ENCODE measurements around the gene ZNF625.
A peak's percentile ranks its signal among the peaks of the same experiment; 100 is the strongest.
"Not testable (repeated sequence)": the region's sequence is repeated elsewhere in the genome, so short reads cannot be mapped to it uniquely, and the experiment has no call there.

Gene ZNF625

DNA sequence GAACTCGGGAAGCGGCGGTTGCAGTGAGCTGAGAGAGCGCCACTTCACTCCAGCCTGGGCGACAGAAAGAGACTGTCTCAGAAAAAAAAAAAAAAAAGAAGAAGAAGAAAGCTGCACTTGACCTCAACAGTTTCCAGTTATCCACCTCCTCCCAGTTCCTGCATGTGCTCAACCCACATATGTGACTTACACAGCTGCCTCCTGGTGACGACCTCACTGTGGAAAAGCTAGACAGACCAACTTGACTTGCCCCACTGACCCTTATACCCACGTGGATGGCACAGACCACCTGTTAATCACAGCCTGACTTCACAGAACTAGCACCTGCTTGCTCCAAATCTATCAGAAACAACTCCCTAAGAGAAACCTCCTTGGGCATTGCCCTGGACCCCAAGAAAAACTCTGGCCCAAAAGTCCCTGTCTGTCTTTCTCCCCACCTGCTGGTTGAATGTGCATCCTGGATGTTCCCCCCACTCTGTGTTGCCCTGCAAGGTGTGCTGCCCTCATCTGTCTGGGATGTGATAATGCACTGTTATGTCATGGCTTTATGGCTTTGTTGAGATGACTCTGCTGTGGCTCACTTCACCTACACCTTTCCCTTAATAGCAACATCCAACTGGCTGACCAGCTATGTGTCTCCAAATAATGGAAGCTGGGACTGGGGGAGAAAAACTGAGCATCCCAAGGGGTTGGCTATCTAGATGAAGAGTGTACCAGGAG is 19.2 kb downstream of the ZNF625 start:
- peak; percentile 72 for DNase-seq (ENCODE audit: low spot score)

DNA sequence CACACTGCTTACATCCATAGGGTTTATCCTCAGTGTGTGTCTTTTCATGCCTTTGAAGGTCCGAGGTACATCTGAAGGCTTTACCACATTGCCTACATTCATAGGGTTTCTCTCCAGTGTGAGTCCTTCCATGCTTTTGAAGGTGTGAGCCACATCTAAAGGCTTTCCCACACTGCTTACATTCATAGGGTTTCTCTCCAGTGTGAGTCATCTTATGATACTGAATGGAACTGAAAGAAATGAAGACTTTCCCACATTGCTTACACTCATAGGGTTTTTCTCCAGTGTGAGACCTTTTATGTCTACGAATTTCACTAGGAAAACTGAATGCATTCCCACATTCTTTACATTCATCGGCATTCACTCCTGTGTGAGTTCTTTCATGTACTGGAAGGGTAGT is 23.5 kb downstream of the ZNF625 start:
- no peak for DNase-seq (ENCODE audit: low spot score)

- DNase-seq (ENCODE audit: low spot score): peak; percentile 49
Observed at GRCh38 chr19:12126707-12127106, 29.8 kb downstream of the ZNF625 start.

GRCh38 chr19:12117201-12117970 is 39.1 kb downstream of the ZNF625 start:
- DNase-seq (ENCODE audit: low spot score): no peak

- no peak for DNase-seq (ENCODE audit: low spot score)
Observed at GRCh38 chr19:12113121-12113520, 43.4 kb downstream of the ZNF625 start.

GRCh38 chr19:12112701-12113100 is 43.8 kb downstream of the ZNF625 start:
- DNase-seq (ENCODE audit: low spot score): peak; percentile 12

- no peak for DNase-seq (ENCODE audit: low spot score)
Observed at GRCh38 chr19:12111943-12112637, 44.4 kb downstream of the ZNF625 start.

- DNase-seq (ENCODE audit: low spot score): peak; percentile 64
Observed at GRCh38 chr19:12111176-12111575, 45.4 kb downstream of the ZNF625 start.

DNA sequence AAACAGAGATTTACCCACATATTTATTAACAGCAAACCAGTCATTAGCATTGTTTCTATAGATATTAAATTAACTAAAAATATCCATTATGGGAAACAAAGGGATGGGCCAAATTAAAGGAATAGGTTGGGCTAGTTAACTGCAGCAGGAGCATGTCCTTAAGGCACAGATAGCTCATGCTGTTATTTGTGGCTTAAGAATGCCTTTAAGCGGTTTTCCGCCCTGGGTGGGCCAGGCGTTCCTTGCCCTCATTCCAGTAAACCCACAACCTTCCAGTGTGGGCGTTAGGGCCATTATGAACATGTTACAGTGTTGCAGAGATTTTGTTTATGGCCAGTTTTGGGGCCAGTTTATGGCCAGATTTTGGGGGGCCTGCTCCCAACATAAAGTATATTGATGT is 52.6 kb downstream of the ZNF625 start:
- DNase-seq (ENCODE audit: low spot score): not testable (repeated sequence)

DNA sequence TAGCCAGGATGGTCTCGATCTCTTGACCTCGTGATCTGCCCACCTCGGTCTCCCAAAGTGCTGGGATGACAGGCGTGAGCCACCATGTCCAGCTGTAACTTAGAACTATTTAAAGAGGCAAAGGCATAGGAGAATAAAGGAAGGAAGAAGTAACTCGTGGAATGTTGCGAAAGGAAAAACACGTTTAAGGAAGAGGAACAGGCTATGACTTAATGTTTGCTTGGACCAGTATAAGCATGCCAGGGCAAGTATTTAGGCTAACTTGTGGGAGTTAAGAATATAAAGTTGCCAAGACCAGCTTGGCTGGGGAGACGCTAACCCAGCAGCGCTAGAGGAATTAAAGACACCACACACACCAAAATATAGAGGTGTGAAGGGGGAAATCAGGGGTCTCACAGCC is 58.5 kb downstream of the ZNF625 start:
- no peak for DNase-seq (ENCODE audit: low spot score)

GRCh38 chr19:12095111-12095790 is 61.3 kb downstream of the ZNF625 start:
- no peak for DNase-seq (ENCODE audit: low spot score)

Data from RKO (cell line).